ENCODE measurements around the gene DNMT3L. TPM values are rescaled to one million over a fixed set of nuclear protein-coding genes. Genes with fewer than 3 reads are reported as not detected.

DNMT3L gene
- total RNA-seq, 1 experiment from 2014 or later = not detected

- TF ChIP-seq ZNF512 (CRISPR knock-in tag; IDR thresholded peaks at IDR 0.05; ENCODE audit: borderline replicate concordance) = no peak
- TF ChIP-seq ZNF138 (CRISPR knock-in tag; conservative IDR thresholded peaks at IDR 0.05) = no peak
- TF ChIP-seq, protein P1, sequence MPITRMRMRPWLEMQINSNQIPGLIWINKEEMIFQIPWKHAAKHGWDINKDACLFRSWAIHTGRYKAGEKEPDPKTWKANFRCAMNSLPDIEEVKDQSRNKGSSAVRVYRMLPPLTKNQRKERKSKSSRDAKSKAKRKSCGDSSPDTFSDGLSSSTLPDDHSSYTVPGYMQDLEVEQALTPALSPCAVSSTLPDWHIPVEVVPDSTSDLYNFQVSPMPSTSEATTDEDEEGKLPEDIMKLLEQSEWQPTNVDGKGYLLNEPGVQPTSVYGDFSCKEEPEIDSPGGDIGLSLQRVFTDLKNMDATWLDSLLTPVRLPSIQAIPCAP (CRISPR knock-in tag; IDR thresholded peaks at IDR 0.05) = no peak
- TF ChIP-seq PRRX2 (CRISPR knock-in tag; IDR thresholded peaks at IDR 0.05) = no peak
- TF ChIP-seq STAT6 (CRISPR knock-in tag; conservative IDR thresholded peaks at IDR 0.05; ENCODE audit: low read depth) = no peak
- no peak for TF ChIP-seq OVOL2 (CRISPR knock-in tag; IDR thresholded peaks at IDR 0.05; ENCODE audit: borderline replicate concordance)
- TF ChIP-seq, protein P2, sequence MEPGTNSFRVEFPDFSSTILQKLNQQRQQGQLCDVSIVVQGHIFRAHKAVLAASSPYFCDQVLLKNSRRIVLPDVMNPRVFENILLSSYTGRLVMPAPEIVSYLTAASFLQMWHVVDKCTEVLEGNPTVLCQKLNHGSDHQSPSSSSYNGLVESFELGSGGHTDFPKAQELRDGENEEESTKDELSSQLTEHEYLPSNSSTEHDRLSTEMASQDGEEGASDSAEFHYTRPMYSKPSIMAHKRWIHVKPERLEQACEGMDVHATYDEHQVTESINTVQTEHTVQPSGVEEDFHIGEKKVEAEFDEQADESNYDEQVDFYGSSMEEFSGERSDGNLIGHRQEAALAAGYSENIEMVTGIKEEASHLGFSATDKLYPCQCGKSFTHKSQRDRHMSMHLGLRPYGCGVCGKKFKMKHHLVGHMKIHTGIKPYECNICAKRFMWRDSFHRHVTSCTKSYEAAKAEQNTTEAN (CRISPR knock-in tag; IDR thresholded peaks at IDR 0.05) = no peak
Observed at GRCh38 chr21:44295646-44296045, 33.9 kb upstream of the DNMT3L start (continued).

GRCh38 chr21:44295163-44295573 is 33.5 kb upstream of the DNMT3L start:
- CTCF ChIA-PET = interaction anchor here (1.1 kb wide), 1 partner anchor 27 kb away, joined by 3 read pairs; no protein-coding TSS in a partner anchor
- peaks cover 4% of the 10 kb centered on the region; the same call in 1 of the 2 replicates for H3K4me1 Mint-ChIP-seq
- no peaks in the 10 kb centered on the region for H3K9me3 Mint-ChIP-seq
- POLR2A ChIA-PET = no interaction called here
- no peak overlapping the region for H3K27ac Mint-ChIP-seq
- H3K4me3 Mint-ChIP-seq = no peak overlapping the region
- DNase-seq (ENCODE audit: low spot score) (no peak), ATAC-seq (no peak)
- no peaks in the 10 kb centered on the region for H3K36me3 Mint-ChIP-seq
- peaks cover 11% of the 10 kb centered on the region for H3K27me3 Mint-ChIP-seq (ENCODE audit: low read depth)
- TF ChIP-seq TEAD4 (CRISPR knock-in tag; IDR thresholded peaks at IDR 0.05) = no peak
- TF ChIP-seq STAT6 (CRISPR knock-in tag; conservative IDR thresholded peaks at IDR 0.05; ENCODE audit: low read depth) = no peak
- no peak for TF ChIP-seq ZBTB21 (CRISPR knock-in tag; IDR thresholded peaks at IDR 0.05; ENCODE audit: borderline replicate concordance)

DNA sequence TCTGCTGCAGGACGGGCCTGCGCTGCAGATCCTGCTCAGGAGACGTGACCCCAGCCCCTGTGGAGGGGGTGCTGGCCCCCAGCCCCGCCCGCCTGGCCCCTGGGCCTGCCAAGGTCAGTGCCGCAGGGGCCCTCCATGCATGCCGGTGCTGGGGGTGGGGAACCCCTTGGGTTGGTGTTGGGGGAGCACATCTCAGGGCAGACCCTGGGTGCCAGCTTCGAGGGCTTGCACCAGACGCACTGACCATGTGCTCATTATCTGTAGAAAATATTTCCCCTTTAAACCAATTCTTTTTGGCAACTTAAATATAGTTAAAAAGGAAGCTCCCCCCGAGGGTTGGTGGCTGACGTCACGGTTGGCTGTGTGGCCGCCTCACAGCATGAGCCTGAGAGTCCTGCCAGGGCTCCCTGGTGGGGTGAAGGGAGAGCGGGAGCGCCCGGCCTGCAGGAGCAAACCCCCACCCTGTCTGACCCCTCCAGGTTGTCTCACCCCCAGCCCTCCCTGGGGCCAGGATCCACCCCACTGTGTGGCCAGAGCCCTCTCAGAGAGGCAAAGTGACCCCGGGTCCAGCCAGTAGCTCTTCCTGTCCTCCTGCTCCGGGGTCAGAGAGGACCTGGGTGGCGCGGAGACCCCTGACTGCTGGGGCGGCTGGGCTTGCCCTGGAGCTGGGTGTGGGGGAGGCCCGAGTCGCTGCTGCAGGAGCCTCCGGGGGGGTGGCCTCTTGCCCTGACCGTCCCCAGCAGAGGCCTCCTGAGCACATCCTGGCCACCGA is 32.9 kb upstream of the DNMT3L start:
- no peaks in the 10 kb centered on the region for H3K36me3 Mint-ChIP-seq
- ATAC-seq = no peak
- peaks cover 4% of the 10 kb centered on the region; the same call in 1 of the 2 replicates for H3K4me1 Mint-ChIP-seq
- H3K27me3 Mint-ChIP-seq (ENCODE audit: low read depth) = peaks cover 11% of the 10 kb centered on the region
- DNase-seq (ENCODE audit: low spot score) = no peak
- CTCF ChIA-PET = no interaction called here
- H3K4me3 Mint-ChIP-seq = no peak overlapping the region
- POLR2A ChIA-PET = no interaction called here
- H3K9me3 Mint-ChIP-seq = no peaks in the 10 kb centered on the region
- no peak overlapping the region for H3K27ac Mint-ChIP-seq
- TF ChIP-seq OVOL2 (CRISPR knock-in tag; IDR thresholded peaks at IDR 0.05; ENCODE audit: borderline replicate concordance) (no peak), NFYB (CRISPR knock-in tag; conservative IDR thresholded peaks at IDR 0.05; ENCODE audit: low read depth) (no peak), SMAD4 (CRISPR knock-in tag; IDR thresholded peaks at IDR 0.05) (no peak), ZNF138 (CRISPR knock-in tag; conservative IDR thresholded peaks at IDR 0.05) (no peak)
- TF ChIP-seq, protein P3, sequence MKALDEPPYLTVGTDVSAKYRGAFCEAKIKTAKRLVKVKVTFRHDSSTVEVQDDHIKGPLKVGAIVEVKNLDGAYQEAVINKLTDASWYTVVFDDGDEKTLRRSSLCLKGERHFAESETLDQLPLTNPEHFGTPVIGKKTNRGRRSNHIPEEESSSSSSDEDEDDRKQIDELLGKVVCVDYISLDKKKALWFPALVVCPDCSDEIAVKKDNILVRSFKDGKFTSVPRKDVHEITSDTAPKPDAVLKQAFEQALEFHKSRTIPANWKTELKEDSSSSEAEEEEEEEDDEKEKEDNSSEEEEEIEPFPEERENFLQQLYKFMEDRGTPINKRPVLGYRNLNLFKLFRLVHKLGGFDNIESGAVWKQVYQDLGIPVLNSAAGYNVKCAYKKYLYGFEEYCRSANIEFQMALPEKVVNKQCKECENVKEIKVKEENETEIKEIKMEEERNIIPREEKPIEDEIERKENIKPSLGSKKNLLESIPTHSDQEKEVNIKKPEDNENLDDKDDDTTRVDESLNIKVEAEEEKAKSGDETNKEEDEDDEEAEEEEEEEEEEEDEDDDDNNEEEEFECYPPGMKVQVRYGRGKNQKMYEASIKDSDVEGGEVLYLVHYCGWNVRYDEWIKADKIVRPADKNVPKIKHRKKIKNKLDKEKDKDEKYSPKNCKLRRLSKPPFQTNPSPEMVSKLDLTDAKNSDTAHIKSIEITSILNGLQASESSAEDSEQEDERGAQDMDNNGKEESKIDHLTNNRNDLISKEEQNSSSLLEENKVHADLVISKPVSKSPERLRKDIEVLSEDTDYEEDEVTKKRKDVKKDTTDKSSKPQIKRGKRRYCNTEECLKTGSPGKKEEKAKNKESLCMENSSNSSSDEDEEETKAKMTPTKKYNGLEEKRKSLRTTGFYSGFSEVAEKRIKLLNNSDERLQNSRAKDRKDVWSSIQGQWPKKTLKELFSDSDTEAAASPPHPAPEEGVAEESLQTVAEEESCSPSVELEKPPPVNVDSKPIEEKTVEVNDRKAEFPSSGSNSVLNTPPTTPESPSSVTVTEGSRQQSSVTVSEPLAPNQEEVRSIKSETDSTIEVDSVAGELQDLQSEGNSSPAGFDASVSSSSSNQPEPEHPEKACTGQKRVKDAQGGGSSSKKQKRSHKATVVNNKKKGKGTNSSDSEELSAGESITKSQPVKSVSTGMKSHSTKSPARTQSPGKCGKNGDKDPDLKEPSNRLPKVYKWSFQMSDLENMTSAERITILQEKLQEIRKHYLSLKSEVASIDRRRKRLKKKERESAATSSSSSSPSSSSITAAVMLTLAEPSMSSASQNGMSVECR (CRISPR knock-in tag; IDR thresholded peaks at IDR 0.05; ENCODE audit: borderline replicate concordance) = no peak

Data from WTC11 (cell line).